Sigmoid colon (tissue), 7 donors: ENCODE results near the gene ALDH1A1. TPM values are rescaled to one million over a fixed set of nuclear protein-coding genes. Genes with fewer than 3 reads are reported as not detected.
A peak's percentile ranks its signal among the peaks of the same experiment; 100 is the strongest.

Experiments used
- DNase-seq: peaks from one replicate; pipeline ENCODE4 v3.0.0-alpha.2; 2019
- H3K27ac ChIP-seq, 4 donors: fragments of 200-600 bp; sonication (generic); one replicate each; pipeline ENCODE4 v1.5.1; 2016 to 2019; ENCODE audit warnings: mild to moderate bottlenecking in 1 of 4
- H3K27me3 ChIP-seq, 3 donors: fragments of 200-600 bp; sonication (generic); one replicate each; pipeline ENCODE4 v1.5.1; 2019; ENCODE audit warnings: mild to moderate bottlenecking in 1 of 3
- H3K36me3 ChIP-seq, 4 donors: fragments of 200-600 bp; sonication (generic); one replicate each; pipeline ENCODE4 v1.5.1; 2016 to 2019
- H3K4me1 ChIP-seq, 4 donors: fragments of 200-600 bp; sonication (generic); one replicate each; pipeline ENCODE4 v1.5.1; 2017 to 2019
- H3K4me3 ChIP-seq, 4 donors: fragments of 200-600 bp; sonication (generic); one replicate each; pipeline ENCODE4 v1.5.1; 2017 to 2019; ENCODE audit warnings: mild to moderate bottlenecking in 2 of 4, moderate library complexity in 1 of 4
- H3K9me3 ChIP-seq, 4 donors: fragments of 200-600 bp in 3 of 4; sonication (generic) in 3 of 4; one replicate each; pipeline versions ENCODE4 v1.5.1 to v1.6.1; 2013 to 2019
- EP300 ChIP-seq, 4 donors: sonication (generic); formaldehyde crosslinking; IDR thresholded peaks; one replicate each; pipeline ENCODE4 v1.6.1; 2017; ENCODE audit warnings: antibody characterized with exemption in 4 of 4
- POLR2A ChIP-seq, 2 donors: fragments of 450-650 bp; IDR thresholded peaks; one replicate each; pipeline ENCODE4 v1.6.1; 2016; ENCODE audit warnings: antibody characterized with exemption in 2 of 2, mild to moderate bottlenecking in 2 of 2, moderate library complexity in 2 of 2
- POLR2AphosphoS5 ChIP-seq, 4 donors: sonication (generic); formaldehyde crosslinking; IDR thresholded peaks; one replicate each; pipeline ENCODE4 v1.6.1; 2017; ENCODE audit warnings: antibody characterized with exemption in 4 of 4
- WGBS, 2 donors: extraction: QIAGEN DNeasy Blood & Tissue Kit; methylation state at CpG; one replicate each; pipeline ENCODE4 v1.1.7; 2013; 5-methylcytosine and 5-hydroxymethylcytosine counted together
- intact Hi-C: fragments of 100-400 bp; cut with DNase I; formaldehyde crosslinking; loops from one replicate; pipeline ENCODE4 v1.15.1; 2023
- polyA plus RNA-seq, 3 donors: library from polyadenylated mRNA; stranded (reverse); fragments of 200-250 nt; gene quantifications; one replicate each; pipeline ENCODE4 v1.2.3, GENCODE V29; 2013
- total RNA-seq, 4 donors: library from RNA; depleted of rRNA; stranded (reverse); fragments of >200 nt; gene quantifications; one replicate each; pipeline ENCODE4 v1.1.0, GENCODE V29; 2016
- TF ChIP-seq, protein P1 (sequence below), 4 experiments: fragments of 450-650 bp in 3 of 4; fragments of 200-600 bp in 1 of 4; IDR thresholded peaks; one replicate each; pipeline ENCODE4 v1.5.1; 2016 to 2019; ENCODE audit warnings: antibody characterized with exemption in 4 of 4, mild to moderate bottlenecking in 3 of 4, moderate library complexity in 2 of 4
- donor health status: healthy with polysubstance abuse.
- donor health status: Bipolar disorder and iron deficiency.
- donor health status: healthy.

The ALDH1A1 gene
- total and polyA plus RNA-seq, 7 donors = 52.6 to 353 (median 241) TPM

DNA sequence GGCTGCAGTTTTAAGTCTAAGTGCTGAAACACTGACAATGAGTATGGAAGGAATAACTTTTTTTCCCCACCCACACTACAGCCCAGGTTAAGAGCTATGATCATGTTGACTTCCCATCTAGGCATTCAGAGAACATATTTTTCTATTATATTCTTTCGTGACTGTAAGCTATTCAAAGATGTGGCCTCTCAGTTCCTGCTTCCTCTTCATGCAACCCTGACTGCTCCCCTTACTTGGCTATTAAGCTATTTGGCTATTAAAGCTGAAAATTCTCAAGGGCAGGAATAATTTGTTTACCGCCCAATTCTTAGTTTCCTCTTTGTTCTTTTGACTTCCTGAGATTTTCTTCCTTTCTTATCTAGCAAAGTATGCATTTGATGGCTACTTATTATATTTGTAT, 18.6 kb upstream of the ALDH1A1 start:
- no peaks in the 10 kb centered on the region for H3K9me3 ChIP-seq
- WGBS, 2 donors = 60 to 84% methylated on average over 2 of the region's 2 CpGs
- intact Hi-C loops = no loop called here
- H3K27ac ChIP-seq = no peak overlapping the region
- no peak for DNase-seq
- no peaks in the 10 kb centered on the region for H3K36me3 ChIP-seq
- TF ChIP-seq POLR2AphosphoS5 (IDR thresholded peaks at IDR 0.05) = no peak
- TF ChIP-seq, protein P1, sequence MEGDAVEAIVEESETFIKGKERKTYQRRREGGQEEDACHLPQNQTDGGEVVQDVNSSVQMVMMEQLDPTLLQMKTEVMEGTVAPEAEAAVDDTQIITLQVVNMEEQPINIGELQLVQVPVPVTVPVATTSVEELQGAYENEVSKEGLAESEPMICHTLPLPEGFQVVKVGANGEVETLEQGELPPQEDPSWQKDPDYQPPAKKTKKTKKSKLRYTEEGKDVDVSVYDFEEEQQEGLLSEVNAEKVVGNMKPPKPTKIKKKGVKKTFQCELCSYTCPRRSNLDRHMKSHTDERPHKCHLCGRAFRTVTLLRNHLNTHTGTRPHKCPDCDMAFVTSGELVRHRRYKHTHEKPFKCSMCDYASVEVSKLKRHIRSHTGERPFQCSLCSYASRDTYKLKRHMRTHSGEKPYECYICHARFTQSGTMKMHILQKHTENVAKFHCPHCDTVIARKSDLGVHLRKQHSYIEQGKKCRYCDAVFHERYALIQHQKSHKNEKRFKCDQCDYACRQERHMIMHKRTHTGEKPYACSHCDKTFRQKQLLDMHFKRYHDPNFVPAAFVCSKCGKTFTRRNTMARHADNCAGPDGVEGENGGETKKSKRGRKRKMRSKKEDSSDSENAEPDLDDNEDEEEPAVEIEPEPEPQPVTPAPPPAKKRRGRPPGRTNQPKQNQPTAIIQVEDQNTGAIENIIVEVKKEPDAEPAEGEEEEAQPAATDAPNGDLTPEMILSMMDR (IDR thresholded peaks at IDR 0.05) = no peak
- TF ChIP-seq POLR2A (IDR thresholded peaks at IDR 0.05) = no peak
- TF ChIP-seq EP300 (IDR thresholded peaks at IDR 0.05) = no peak
- H3K4me1 ChIP-seq = no peaks in the 10 kb centered on the region
- H3K27me3 ChIP-seq = no peaks in the 10 kb centered on the region
- H3K4me3 ChIP-seq = no peak overlapping the region

- WGBS, 2 donors = 58 to 75% methylated on average over 4 of the region's 4 CpGs
- no peak for TF ChIP-seq POLR2AphosphoS5 (IDR thresholded peaks at IDR 0.05)
- TF ChIP-seq POLR2A (IDR thresholded peaks at IDR 0.05) = no peak
- TF ChIP-seq EP300 (IDR thresholded peaks at IDR 0.05) = no peak
- TF ChIP-seq, protein P1 (IDR thresholded peaks at IDR 0.05) = no peak
- intact Hi-C loops = no loop called here
- Histone ChIP-seq H3K27me3 (no peaks in the 10 kb centered on the region), H3K36me3 (no peaks in the 10 kb centered on the region), H3K4me3 (no peak overlapping the region), H3K9me3 (no peaks in the 10 kb centered on the region), H3K27ac (no peak overlapping the region), H3K4me1 (no peaks in the 10 kb centered on the region)
- DNase-seq = no peak
Measured at GRCh38 chr9:72960446-72960845, 7.6 kb upstream of the ALDH1A1 start.

DNA sequence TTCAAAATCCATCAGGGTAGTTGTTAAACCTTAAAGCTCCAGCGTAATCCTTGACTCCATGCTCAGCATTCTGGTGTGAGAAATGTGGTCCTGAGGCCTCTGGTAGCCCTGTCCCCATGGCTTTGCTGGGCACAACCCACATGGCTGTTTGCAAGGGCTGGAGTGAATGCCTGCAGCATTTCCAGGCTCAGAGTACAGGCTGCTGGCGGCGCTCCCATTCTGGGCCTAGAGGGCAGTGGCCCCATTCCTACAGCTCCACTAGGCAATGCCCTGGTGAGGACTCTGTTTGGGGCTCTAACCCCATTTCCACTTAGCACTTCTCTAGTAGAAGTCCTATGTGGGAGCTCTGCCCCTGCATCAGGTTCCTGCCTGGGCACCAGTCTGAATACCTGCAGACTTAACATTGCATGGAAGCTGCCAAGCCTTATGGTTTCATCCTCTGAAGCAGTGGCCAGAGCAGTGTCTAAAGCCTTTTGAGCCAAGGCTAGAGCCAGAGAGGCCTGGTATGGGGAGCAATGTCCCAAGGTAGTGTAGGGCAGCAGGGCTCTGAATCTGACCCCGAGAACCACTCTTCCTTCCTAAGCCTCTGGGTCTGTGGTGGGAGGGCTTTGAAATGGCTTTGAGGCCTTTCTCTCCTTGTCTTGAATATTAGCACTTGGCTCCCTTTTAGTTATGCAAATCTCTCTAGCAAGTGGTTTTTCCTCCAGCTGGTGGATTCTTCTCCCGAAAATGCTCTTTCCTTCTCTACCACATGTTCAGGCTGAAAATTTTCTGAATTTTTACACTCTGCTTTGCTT, 5.8 kb upstream of the ALDH1A1 start:
- Histone ChIP-seq H3K4me1 (peaks cover 0 to 10% (median 7%) of the 10 kb centered on the region in 4 donors), H3K9me3 (no peaks in the 10 kb centered on the region), H3K4me3 (no peak overlapping the region), H3K36me3 (no peaks in the 10 kb centered on the region), H3K27ac (no peak overlapping the region), H3K27me3 (no peaks in the 10 kb centered on the region)
- WGBS, 2 donors = 95 to 96% methylated on average over 5 of the region's 5 CpGs
- no peak for DNase-seq
- intact Hi-C loops = no loop called here
- TF ChIP-seq EP300 (IDR thresholded peaks at IDR 0.05) (no peak), POLR2A (IDR thresholded peaks at IDR 0.05) (no peak), POLR2AphosphoS5 (IDR thresholded peaks at IDR 0.05) (no peak)
- TF ChIP-seq, protein P1 (IDR thresholded peaks at IDR 0.05) = no peak

DNA sequence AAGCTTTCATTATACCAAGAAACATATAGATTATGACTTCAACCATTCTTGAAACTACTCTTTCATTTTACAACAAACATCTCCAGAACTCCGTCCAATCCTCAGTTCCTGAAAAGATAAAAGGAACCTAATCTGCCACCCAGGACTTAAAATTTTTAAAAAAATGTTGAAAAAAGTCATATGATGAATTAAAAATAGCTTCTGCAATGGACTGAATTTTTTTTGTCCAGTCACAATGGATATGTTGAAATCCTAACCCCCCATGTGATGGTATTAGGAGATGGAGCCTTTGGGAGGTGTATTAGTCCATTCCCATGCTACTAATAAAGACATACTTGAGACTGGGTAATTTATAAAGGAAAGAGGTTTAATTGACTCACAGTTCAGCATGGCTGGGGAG, 2.7 kb upstream of the ALDH1A1 start:
- H3K4me1 ChIP-seq = peaks cover 0 to 17% (median 8%) of the 10 kb centered on the region in 4 donors
- no peaks in the 10 kb centered on the region for H3K36me3 ChIP-seq
- TF ChIP-seq POLR2A (IDR thresholded peaks at IDR 0.05) (no peak), POLR2AphosphoS5 (IDR thresholded peaks at IDR 0.05) (peak in 1 of 4 donors; percentile 15)
- H3K4me3 ChIP-seq = no peak overlapping the region
- H3K27me3 ChIP-seq = no peaks in the 10 kb centered on the region
- intact Hi-C loops = no loop called here
- H3K27ac ChIP-seq = peak overlapping the region in 3 of 4 donors; percentile 64 to 88 (median 80)
- no peaks in the 10 kb centered on the region for H3K9me3 ChIP-seq
- WGBS, 2 donors = 51 to 83% methylated on average over 1 of the region's 1 CpG
- DNase-seq = no peak

GRCh38 chr9:72955126-72955455, 2.2 kb upstream of the ALDH1A1 start:
- intact Hi-C loops = no loop called here
- DNase-seq = no peak
- no peaks in the 10 kb centered on the region for H3K27me3 ChIP-seq
- H3K27ac ChIP-seq = peak overlapping the region; percentile 64 to 88 (median 80)
- 17 to 61% methylated on average over 2 of the region's 2 CpGs for WGBS, 2 donors
- TF ChIP-seq EP300 (IDR thresholded peaks at IDR 0.05) (no peak), POLR2A (IDR thresholded peaks at IDR 0.05) (no peak)
- TF ChIP-seq, protein P1 (IDR thresholded peaks at IDR 0.05) = no peak
- no peaks in the 10 kb centered on the region for H3K36me3 ChIP-seq
- H3K9me3 ChIP-seq = no peaks in the 10 kb centered on the region
- H3K4me1 ChIP-seq = peaks cover 0 to 17% (median 8%) of the 10 kb centered on the region in 4 donors
- no peak overlapping the region for H3K4me3 ChIP-seq
